GM18502 (cell line): ENCODE results near the gene USP48.
"Not testable (repeated sequence)": the region's sequence is repeated elsewhere in the genome, so short reads cannot be mapped to it uniquely, and the experiment has no call there.

Source experiments
- ATAC-seq: cut with Tn5 transposase; IDR thresholded peaks from one replicate; pipeline ENCODE4 v1.9.1; 2021; ENCODE audit warnings: mild to moderate bottlenecking; ENCODE audit not compliant: unreplicated experiment, poor library complexity

Gene USP48

DNA sequence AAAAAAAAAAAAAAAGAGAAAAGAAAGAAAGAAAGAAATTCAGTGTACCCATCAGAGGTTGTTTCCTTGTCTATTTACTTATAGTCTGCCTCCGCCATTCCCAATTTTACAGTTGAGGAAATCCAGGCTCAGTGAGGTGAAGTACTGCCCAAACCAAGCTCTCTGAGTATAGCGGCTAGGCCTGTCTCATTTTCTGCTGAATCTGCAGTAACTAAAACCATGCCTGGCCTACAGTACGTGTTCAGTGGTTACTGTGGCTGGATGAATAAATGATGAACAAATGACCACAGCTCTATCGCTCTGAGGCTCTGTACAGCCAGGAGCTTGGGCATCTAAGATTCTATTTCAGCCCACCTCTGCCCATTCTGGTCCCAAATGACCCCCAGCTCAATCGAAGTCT lies 138.0 kb downstream of the USP48 start:
- no peak for ATAC-seq

DNA sequence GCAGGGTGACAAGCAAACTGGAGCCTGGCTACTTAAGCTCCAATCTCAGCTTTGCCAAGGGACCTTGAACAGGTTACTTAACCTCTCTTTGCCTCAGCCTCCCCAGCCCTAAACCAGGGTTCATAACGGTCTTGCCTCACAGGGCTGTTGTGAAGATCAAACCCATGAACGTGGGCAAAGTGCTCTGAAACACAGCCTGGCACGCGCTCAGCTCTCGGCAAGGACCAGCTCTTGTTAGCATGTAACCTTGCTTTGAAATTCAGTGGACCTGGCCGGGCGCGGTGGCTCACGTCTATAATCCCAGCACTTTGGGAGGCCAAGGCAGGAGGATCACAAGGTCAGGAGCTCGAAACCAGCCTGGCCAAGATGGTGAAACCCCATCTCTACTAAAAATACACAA lies 138.6 kb downstream of the USP48 start:
- ATAC-seq: no peak

DNA sequence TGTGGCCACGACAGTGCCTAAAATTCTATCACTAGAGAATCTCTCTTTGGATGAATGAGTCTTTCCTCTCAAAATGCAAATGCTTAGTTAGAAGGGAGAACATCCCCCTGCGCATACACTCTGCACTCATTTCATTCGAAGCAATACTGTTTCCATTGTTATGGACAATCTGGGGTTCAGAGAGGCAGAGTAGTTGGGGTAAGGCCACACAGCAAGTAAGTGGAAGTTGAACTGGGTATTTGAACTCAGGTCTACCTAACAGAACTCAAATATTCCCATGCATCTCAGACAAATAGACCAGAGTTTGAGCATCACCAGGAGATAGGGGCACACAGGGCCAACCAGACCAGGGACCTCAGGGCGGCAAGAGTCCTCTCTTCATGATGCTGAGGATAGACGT lies 139.3 kb downstream of the USP48 start:
- no peak for ATAC-seq

DNA sequence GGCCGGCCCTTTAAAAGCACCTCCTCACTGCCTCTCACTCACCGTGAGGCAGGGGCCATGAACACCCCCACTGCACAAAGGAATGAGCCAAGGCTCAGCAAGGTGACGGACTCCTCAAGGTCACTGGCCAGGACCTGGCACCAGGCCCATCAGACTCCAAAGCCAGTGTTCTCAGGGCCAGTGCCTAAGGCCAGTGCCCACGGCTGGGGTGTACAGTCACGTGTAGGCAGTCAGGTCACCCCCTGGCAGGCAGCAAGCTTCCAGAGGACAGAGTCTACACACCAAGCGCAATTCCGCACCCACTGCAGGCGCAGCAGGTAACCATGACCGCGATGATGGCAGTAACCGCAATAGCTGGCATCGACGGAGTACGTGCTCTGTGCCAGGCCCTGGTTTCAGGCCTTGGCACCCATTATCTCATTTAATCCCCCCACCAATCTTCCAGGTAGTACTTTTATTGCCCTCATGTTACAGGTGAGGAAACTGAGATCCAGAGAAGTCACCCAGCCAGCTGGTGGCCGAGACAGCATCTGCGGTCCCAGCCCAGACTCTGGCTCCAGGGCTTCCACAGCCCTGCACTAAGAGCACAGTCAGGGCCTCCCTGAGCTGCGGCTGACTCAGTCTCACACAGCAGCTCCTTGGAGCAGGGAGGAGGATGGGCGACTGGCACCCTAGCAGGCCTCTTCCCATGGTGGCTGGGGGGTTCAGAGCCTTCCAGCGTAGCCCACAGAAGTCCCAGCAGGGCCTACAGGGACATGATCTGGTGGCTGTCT lies 140.8 kb downstream of the USP48 start:
- no peak for ATAC-seq

DNA sequence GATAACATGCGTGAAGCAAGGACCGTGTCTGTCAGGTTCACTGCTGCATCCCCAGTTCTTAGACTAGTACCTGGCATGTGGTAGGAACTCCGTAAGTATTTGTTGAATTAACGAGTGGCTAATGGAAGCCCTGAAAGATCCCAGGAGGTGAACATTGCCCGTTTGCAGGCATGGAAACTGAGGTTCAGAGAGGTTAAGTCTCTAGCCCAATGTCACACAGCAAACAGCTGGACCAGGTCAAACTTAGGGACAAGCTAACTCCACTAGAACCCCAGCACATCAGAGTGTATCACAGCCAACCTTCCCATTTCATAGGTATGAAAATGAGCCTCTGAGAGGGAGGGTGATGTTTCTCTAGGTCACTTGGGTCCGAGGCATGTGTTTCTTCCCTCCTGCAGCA lies 141.4 kb downstream of the USP48 start:
- ATAC-seq: no peak

DNA sequence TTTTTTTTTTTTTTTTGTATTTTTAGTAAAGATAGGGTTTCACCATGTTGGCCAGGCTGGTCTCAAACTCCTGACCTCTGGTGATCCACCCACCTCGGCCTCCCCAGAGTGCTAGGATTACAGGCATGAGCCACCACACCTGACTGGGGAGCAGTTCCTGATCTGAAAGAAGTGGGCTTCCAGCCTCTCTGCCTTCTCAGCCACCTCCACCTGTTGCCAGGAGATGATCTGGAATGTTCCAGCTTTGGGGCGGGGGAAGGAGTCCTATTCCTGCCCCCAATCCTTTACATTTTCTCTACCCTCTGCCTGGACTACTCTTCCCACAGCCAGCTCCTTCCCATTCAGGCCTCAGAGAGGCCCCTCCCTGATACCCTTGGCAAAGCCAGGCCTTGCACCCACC lies 141.9 kb downstream of the USP48 start:
- ATAC-seq: no peak

DNA sequence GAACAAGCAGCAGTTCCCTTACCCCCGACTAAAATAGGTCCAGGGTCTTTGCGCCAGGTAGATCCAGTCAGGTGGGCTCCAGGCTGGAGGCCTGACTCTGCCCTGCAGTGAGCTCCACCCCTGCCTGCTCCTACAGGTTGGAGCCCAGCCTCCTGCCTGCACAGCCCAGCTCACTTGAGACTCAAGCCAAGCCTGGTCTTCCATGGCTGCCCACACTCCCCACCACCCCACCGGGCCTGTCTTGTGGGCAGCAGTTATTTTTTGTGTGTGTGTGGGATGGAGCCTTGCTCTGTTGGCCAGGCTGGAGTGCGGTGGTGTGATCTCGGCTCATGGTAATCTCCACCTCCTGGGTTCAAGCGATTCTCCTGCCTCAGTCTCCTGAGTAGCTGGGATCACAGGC lies 142.3 kb downstream of the USP48 start:
- no peak for ATAC-seq

DNA sequence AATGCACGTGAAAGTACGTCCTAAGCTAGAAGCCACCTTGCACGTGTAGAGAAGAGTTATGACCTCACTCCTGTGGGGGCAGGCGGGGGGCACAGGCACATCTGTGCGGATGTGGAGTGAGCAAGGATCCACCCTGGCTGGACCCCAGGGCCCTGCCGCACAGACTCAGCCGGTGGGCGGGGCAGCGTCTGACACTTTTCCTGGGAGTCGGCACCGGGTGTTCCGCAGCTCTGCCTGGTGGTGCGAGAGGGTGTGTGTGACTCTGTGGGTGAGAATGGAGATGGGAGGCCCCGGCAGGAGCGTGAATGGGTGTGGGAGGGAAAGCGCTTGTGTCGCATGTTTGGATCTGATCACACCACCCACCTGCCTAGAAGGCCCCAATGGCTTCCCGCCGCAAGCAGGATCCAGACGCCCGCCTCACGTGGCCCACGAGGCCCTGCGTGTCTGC lies 143.3 kb downstream of the USP48 start:
- no peak for ATAC-seq

DNA sequence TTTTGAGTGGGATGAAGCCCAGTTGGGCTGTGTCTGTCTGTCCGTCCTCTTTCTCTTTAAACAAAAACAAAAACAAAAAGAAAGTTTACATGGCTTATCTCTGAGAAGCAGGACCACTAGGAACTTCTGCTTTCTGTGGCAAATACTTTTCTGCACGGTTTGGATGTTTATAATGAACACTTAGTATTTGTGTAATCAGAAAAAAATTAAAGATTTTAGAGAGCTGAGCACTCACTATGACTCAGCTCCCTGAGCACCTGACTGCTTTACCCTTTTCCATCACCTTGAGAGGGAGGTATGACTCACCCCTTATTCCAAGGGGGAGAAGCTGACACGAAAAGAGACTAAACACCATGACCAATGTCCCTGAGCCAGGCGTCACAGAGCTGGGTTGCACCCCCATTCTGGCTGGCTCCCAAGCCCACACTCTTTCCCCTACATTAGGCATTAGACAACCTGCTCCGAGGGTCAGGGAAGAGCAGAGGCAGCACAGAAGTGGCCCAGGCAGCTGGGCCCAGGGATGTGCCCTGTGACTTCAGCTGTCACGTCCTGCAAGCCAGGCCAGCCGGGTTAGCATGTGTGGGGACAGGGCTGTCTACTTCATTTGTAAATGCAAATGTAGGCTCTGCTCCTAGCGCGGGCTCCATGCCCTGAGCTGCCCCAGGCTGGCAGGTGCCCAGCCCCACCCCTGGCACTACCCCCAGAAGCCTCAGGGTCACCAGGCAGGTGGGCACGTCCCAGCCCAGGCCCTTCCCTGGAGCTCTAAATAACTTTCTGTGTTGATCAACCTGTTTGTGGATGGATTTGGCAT lies 144.2 kb downstream of the USP48 start:
- ATAC-seq: no peak

DNA sequence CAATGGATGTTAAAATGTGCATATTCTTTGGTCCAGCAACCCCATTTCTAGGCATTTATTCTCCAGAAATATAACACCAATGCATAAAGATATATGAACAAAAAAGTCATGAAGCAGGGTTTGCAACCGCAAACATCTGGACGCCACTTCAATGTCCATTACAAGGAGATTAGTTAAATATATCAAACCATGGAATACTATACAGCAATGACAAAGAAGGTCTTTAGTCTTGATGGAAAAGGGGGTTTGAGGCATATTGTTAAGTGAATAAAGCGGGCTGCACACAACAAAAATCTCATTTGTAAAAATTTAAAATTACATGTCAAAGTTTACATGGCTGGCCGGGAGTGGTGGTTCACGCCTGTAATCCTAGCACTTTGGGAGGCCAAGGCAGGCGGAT lies 145.4 kb downstream of the USP48 start:
- no peak for ATAC-seq

DNA sequence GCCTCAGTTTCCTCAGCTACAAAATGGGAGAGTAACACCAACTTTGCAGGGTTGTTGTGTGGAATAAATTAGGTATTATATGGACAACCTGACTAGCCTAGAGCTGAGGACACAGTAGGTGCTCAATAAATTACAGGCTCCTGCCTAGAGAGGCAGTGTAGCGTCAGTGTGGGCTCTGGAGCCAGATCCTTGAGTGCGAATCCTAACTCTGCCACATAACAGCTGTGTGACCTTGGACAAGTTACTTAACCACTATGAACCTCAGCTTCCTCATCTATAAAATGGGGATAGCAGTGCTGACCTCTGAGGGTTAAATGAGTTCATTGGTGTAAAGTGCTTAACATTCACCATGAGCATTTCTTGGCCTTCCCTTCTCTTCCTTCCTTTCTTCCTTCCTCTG lies 146.9 kb downstream of the USP48 start:
- ATAC-seq: no peak

DNA sequence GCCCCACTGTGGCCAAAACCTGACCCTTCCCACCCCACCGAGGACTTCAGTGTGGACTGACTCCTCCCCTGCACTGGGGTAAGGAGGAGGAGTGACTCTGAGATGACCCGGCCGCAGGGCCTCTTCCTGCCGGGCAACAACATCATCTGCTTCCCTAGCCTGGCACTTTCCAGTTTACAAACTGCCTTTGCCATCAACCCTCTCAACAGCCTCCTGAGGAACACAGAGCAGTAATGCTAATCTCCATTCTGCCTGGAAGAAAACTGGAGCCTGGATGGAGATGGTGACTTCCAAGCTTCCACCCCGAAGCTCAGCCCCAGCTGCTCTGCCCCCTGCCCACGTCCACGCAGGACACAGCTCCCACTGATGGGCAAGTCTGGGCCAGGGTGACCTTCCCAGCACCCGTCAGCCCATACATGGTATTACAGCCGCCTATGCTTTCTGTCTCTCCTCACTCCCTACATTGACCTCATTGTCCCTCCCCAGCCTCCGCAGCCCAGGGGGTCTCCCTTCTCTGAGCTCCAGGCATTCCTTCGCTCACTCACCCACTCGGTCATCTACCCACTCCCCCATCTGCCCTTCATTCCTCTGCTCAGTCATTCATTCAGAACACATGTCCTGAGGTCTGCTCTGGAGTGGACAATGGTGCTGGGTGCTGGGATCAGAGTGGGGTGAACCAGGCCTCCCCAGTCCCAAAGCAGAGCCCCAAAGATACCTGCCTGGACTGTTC lies 148.0 kb downstream of the USP48 start:
- ATAC-seq: no peak

DNA sequence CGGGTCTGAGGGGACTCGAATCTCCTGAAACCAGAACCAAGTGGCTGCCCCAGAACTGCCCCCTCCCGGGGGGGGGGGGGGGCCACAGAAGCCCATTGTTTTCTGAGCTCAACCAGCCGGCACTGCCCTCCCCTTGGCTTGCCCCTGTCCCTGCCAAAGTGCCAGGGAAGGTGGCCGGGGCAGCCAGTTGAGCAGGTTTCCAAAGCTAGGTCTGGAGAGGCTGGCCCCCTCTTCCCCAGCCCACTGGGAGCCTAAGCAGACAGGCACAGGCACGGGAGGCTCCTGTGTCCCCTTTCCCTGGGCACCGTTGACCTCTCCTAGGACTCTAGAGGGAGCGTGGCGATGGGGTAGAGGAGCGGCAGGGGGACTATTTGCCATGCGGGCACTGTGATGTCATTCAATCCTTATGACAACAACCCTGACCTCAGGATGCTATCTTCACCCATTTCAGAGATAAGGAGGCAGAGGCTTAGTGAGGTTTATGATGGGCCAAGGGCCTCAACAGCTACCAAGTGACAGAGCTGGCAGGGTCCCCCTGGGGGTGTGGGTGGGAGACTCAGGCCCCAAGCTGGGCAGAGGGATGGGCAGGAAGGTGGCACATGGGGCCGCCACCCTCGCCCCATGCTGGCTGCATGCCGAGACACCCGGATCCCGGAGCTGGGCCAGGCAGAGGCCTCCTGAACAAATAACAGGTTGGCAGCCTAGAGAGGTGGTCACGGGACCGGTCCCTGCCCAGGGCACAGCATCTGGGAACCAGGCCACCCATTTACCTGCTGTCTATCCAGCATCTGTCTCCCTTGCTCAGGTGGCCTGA lies 148.8 kb downstream of the USP48 start:
- ATAC-seq: no peak

DNA sequence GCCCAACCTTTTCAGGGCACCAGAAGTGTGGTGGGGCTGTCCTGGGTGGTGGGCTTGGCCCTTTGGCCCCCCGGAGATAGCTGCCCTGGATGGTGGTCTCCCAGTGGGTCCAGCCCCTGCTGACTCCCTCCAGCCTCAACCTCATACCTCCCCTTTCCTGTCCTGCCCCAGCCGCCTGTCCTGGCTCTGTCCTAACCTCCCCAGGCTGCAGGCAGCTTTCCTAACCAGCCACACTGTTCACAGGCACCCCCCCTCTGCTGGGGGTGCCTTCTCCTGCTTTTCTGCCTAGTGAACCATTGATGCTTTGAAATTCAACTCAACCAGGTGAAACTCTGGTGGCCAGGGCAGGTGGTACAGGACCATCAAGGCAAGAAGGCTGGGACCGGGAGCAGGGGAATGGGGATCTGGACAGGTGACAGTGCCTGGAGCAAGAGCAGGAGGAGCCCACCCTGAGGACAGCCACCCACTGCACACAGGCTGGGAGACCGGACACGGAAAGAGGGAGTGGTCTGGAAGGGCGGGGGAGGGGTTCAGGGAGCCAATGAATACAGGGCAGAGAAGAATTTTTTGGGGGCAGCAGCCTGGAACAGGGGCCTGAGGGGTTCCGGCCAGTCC lies 149.7 kb downstream of the USP48 start:
- no peak for ATAC-seq

DNA sequence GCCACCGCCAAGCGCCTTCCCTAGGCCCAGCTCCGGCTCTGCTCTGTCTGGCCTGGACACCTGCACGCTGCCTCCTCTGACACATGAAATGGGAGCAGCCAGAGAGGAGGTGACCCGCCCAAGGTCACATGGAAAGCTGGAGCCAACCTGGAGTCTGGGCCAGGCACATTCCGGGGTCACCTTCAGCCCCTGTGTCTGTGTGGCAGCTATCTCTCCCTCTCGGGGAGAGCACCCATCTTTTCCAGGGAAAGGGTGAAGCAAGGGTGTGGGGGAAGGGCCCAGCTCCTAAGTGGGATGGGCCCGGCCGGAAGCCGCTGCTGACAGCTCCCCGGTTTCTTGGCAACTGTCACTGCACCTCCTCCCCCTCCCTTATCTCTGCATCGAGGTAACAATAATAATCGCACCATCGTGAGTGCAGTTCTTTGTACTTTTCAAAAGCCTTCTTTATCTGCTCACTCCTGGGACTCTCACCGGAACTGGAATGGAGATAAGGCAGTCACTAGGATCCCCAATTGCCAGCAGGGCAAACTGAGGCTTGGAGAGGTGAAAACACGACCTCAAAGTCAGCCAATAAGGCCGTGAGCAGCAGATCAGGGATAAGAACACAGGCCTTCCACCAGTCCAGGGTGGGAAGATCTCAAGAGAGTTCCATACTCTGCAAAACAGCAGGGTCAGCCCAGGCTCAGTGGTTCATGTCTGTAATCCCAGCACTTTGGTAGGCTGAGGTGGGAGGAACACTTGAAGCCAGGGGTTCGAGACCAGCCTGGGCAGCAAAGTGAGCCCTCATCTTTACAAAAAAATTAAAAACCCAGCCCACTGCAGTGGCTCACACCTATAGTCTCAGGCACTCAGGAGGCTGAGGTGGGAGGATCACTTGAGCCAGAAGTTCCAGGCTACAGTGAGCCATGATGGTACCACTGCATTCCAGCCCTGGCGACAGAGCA lies 150.7 kb downstream of the USP48 start:
- no peak for ATAC-seq

DNA sequence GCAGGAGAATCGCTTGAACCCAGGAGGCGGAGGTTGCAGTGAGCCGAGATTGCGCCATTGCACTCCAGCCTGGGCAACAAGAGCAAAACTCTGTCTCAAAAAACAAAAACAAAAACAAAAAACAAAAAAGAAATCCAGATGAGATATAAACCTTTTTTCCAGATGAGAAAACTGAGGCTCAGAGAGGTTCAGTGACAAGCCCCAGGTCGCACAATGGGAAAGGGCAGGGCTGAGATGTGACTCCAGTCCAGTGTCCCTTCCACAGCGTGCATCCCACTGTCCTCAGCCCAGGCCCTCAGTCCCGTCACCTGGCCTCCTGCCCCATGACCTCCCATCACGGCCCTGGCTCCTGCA lies 151.4 kb downstream of the USP48 start:
- not testable (repeated sequence) for ATAC-seq

DNA sequence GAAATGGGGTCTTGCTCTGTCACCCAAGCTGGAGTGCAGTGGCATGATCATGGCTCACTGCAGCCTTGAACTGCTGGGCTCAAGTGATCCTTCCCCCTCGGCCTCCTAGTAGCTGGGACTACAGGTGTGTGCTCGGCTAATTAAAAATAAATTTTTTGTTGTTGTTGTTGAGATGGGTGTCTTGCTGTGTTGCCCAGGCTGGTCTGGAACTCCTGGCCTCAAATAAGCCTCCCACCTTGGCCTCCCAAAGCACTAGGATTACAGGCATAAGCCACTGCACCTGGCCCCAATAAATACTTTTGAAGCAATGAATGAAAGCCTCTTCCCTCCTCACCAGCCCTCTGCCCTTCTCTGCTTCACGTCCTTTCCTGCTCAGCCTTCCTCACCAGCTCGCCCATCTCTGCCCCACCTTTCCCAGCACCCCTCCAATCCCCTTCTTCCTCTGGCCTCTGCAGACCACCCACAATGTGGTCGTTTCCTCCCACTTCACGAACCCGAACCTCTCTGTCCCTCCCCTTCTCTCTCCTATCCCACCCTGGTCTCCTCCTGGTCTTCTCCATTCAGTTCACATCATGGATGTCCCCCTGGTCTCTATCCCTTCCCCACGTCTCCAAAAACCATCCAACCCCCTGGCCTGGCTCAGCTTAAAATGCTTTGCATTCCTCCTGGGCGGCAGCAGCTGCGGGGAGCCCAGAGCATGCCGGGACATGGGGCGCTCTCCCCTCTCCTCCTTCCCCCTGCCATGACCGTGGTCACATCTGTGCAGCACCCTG lies 152.2 kb downstream of the USP48 start:
- no peak for ATAC-seq

DNA sequence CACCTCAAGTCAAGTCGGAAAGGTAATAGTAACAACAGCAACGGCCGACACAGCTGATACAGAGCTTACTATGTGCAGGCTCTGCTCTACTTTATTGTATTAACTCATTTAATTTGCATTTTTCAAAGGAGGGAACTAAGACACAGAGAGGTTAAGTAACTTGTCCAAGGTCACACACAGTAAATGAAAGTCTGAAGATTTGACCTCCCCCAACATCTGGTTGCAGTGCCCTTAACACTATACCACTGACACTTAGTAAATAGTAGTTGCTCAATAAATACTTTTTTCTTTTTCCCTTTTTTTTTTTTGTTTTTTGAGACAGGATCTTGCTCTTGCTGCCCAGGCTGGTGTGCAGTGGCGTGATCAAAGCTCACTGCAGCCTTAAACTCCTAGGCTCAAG lies 153.0 kb downstream of the USP48 start:
- no peak for ATAC-seq
